Eye (tissue), 1 donor: ENCODE results near the gene CCDC12.
A peak's percentile ranks its signal among the peaks of the same experiment; 100 is the strongest.
"Not testable (repeated sequence)": the region's sequence is repeated elsewhere in the genome, so short reads cannot be mapped to it uniquely, and the experiment has no call there.

Experiments
- DNase-seq: peaks from one replicate; pipeline ENCODE4 v3.0.0-alpha.2; 2015

CCDC12 gene

DNA sequence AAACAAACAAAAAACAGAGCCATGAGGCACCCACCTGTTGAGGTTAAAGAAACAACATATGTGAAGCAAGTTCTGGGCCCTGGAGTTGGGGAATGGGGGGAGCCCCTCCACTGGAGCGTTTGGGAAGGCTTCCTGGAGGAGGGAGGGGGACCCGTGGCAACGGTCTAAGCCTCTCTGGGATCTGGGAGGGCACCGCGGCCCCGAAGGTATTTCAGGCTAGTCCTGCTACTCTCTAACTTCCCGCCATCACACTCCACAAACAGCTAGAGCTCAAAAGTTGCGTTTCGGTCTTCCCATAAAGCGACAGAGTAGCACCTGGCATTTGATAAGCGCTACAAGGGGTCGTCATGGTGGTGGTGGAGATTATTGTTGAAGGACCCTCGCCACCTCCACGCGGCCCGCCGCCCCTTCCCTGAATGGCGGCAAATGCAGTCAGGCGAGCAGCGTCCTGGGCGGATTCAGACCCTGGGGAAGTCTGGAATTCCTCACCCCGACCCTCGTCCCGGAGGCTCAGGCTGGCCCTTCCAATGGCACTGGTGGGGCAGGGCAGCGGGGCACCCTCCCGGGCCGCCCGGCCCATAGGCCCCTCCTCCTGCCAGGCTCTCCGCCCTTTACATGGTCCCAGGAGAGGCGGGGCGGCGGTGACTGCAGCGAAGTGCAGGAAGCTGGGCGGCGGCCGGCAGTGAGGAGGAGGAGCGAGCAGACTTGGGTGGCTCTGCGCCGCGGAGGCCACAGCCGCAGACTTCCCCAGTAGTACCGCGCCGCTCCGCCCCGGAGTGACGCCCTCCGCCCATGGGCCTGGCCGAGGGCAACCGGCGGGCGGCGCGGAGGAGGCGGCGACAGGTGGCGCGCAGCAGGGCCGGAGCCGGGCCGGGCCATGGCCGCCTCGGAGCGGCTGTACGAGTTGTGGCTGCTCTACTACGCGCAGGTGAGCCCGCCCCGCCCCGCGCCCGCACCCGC lies 2.7 kb upstream of the CCDC12 start, which contains the start of gene NBEAL2:
TSS of gene NBEAL2 (plus strand) at position 682 of the 960 bp plus-strand sequence. CDS start at position 878, 196 bp downstream.
- peak; percentile 93 for DNase-seq

DNA sequence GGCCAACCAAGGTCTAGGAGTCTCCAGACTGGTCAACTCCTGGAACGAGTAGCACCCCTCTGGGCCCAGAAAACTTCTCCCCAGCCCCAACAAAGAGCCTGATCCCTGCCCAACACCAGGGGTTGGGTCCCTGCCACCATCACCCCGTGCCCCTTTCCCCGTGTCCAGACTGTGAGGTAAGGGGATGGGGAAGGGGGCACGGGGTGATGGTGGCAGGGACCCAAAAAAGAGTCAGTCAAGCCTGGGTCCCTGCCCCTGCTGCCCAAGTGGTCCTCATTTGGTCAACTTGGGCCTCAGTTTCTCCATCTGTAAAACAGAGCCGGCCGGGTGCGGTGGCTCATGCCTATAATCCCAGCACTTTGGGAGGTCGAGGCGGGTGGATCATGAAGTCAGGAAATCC lies 1.8 kb upstream of the CCDC12 start:
- no peak for DNase-seq

DNA sequence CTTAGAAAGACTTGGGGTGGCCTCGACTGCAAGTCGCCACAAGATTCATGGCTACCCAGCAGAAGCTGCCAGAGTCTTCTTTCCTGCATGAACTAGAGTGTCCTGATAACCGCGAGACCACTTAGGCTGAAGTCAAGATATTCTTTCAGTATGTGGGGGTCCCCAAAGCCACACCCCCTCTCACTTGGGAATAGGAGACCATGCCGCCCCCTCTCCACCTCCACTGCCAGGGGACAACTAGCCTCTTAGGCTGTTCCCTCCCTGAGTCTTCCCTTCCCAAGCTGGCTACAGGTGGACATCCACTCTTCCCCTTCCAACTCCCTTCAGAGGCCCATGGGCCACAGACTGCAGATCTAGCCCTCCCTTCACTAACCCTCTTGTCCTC lies 1.3 kb upstream of the CCDC12 start:
- no peak for DNase-seq

DNA sequence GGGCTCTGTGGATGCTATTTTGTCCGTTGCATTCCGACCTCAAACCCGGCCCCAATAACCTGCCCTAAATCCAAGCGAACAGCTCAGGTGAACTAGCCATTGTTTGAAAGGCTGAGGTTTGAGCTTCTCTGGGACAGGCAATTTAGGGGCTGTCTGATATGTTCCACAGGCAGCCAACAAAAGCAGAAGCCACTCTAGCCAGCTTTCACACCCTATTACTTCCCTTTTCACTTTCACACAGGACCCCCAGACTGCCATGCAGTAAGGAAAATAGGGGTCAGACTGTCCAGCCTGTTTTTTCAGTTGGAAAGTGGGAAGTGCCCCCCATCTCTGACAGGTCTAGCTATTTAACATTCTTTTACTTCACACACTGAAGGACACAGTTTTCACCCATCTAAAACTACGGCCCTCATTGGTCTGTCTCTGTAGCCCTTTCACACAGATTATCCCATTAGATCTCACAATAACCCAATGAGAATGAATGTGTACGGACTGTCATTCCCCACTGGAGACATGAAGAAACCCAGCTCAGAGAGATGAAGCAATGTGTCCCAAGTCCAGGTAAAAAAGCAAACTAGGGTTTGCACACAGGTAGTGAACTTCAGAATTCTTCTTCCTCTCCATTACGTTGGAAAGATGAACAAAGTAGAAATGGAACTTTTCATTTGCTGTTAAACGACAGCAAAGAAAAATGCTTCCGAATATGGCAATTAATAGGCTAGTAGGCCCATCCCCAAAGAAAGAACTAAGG lies 1.9 kb downstream of the CCDC12 start:
- DNase-seq: no peak

DNA sequence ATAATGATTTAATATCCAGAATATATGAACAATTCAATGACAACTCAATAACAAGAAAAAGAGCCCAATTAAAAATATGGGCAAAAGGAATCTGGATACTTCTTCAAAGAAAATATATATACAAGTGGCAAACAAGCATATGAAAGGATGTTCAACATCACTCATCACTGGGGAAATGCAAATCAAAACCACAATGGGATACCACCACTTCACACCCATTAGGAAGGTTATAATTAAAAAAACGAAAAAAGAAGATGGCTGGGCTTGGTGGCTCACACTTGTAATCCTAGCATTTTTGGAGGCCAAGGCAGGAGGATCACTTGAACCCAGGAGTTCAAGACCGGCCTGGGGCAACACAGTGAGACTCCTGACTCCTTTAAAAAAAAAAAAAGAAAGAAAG lies 4.1 kb downstream of the CCDC12 start:
- no peak for DNase-seq

DNA sequence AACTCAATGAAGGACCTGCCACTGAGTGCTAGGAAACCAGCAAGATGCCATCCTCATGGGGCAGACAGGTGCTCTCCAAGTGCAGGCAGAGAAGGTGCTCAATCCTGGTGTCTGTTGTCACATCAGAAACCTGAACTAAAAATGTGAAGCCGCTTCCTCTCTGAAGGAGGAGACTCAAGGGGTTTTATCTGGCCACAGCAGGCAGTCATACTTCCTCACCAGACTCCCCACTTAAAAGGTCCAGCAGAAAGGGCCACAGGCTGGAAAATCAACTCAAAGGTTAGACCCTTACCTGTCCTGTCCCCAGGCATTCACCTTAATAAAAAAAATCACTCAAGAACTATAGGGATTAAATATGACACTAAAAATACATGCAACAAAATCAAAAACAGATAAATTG lies 4.8 kb downstream of the CCDC12 start:
- DNase-seq: no peak

DNA sequence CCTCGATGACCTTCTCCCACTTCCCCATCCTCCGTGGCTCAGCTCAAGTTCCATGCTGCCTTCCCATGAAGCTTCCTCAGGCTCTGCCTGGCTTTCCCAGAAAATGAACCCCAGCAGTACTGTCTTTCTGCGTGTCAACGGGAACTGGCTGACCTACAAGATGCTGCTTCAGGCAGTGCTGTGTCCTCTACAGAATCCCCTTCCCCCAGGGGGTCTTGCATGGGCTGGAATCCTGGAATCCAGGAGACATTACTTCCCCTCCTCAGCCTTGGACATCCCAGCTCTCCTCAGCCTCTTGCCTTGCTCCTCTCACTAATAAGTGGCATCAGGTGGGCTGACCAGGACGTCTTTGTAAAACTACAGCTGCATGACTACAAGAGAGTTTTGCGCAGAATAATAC lies 5.4 kb downstream of the CCDC12 start:
- DNase-seq: no peak

DNA sequence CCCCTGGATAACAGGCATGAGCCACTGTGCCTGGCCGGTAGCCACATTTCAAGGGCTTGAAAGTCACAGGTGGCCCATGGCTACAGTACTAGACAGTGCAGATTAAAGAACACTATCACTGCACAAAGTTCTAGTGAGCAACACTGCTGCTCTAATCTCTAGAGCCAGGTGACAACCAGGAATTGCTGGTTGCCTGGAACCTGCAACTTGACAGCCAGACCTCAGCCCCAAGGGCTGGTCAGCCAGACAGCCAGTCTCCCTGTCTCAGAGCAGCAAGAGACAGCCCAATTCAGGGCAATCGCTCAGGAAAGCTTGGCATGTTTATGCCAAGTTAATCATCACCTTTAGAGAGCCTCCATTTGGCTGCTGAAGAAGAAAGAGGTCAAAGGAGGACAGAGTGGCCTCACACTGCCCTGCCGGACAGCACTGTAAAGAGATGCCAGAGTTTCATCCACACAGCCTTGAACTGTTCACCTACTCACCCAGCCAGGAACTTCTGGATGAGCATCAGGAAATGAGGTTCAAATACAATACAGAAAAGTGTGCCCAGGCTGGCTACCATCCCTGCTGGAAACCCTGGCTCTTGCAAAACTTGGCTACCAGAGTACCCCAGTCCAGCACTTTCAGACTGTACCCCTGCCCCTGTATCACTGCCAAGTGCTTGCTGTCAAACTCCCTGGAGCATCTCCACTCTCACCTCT lies 6.0 kb downstream of the CCDC12 start:
- no peak for DNase-seq

DNA sequence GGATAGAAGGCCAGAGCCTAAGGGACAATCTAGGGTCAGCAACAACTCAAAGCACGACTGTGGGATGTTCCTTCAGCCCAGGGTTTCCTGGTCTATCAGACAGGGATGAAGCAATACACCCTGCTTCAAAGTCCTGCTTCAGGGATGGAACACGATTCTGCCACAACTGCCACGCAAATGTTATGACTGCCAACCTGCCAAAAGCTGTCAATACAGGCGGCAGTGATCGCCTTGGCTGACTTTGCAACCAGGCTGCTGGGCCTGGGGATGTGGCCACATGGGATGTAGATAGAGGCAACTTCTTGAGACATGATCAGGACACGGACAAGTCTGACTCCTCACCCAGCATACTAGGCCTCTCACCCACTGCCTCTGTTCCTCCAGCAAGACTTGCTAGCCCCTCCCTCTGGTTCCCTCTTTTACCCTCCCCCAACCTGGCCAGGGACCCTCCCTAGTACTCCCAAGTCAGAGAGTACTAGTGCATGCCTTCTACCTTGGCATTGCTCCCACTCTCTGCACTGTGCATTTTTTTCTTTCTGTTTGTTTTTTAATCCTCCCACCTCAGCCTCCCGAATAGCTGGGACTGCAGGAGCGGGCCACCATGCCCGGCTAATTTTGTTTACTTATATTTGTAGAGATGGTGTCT lies 7.6 kb downstream of the CCDC12 start:
- DNase-seq: no peak

DNA sequence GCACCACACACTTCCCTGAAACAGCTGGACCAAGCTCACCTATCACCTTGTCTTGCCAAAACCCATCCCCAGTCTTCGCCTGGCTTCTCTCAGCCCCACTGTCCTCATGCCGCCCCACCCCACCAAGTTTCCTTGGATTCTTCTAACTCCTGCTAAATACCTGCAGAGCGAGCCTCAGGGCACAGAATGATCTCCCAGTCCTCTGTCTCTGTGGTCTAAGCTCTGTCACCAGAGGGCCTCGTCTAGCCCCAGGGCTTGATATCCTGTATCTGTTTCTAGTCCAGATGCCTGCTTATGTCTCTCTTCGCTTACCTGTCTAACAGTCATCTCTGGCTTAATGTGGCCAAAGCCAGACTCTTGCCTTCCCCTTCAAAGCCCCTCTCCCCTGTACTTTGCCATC lies 9.7 kb downstream of the CCDC12 start:
- no peak for DNase-seq

DNA sequence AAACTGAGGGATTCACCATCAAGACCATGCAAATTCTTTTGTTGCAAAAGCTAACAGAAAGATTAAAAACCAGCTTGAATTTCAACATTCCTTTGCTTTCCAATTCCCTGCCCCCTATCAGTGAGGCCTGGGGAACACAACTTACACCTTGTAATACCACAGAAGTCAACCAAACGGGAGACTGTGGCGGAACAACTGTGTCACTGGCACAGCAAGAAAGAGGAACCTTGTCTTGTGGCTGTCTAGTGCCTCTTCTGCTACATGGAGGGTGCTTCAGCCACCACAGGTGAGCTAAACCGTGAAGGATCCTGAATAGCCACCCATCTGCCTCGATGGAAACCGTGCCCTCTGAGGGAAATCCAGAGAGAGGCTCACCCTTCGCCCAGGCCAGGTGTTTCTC lies 11.4 kb downstream of the CCDC12 start:
- no peak for DNase-seq

DNA sequence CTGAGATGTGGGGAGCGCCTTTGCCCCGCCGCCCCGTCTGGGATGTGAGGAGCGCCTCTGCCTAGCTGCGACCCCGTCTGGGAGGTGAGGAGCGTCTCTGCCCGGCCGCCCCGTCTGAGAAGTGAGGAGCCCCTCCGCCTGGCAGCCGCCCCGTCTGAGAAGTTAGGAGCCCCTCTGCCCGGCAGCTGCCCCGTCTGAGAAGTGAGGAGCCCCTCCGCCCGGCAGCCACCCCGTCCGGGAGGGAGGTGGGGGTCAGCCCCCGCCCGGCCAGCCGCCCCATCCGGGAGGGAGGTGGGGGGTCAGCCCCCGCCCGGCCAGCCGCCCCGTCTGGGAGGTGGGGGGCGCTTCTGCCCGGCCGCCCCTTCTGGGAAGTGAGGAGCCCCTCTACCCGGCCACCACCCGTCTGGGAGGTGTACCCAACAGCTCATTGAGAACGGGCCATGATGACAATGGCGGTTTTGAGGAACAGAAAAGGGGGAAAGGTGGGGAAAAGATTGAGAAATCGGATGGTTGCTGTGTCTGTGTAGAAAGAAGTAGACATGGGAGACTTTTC lies 12.4 kb downstream of the CCDC12 start:
- DNase-seq: not testable (repeated sequence)

DNA sequence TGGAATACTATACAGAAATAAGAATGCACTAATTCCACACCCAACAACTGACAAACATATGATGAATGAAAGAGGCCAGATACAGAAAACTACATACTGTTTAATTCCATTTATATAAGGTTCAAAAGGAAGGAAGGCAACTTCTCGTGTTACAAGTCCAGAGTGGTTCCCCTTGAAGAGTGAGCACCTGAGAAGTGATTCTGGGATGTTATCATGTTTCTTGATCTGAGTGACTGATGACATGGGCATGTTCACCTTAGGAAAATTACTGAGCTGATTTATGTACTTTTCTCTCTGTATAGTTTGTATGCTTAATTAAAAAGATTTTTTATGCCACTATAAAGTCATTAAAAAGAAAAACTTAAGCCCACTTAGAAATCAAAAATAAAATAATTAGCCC lies 13.6 kb downstream of the CCDC12 start:
- no peak for DNase-seq

DNA sequence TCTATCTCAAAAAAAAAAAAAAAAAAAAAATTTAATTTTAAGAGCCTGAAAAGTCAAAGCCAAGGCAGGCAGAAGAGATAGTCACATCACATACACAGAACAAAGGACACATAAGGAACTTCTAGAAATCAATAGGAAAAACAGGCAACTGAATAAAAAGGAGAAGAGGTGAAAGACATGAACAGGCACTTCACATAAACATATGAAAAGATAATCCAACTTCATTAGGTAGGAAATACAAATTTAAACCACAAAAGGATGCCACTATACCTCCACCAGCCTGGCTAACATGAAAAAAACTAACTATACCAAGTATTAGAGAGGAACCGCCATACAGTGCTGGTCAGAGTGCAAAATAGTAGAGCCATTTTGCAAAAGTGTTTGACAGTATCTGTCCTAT lies 14.1 kb downstream of the CCDC12 start:
- DNase-seq: no peak

DNA sequence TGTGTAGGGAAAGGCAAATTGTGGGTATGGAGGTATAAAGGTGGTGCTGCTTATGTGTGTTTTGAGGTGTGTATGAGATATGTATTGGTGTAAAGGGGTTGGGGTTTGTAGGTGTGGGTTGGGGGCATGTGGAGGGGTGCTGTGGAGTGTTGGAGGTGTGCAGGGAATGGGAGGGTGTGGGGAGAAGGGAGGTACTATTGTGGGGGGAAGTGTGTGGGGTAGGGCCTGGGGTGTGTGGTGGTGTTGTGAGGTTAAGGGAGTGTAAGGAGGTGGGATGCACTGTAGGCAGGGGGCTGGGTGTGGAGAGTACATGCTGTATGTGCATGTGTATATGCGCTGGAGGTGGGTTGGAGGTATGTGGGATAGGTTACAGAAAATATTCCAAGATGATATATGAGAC lies 15.7 kb downstream of the CCDC12 start:
- no peak for DNase-seq

DNA sequence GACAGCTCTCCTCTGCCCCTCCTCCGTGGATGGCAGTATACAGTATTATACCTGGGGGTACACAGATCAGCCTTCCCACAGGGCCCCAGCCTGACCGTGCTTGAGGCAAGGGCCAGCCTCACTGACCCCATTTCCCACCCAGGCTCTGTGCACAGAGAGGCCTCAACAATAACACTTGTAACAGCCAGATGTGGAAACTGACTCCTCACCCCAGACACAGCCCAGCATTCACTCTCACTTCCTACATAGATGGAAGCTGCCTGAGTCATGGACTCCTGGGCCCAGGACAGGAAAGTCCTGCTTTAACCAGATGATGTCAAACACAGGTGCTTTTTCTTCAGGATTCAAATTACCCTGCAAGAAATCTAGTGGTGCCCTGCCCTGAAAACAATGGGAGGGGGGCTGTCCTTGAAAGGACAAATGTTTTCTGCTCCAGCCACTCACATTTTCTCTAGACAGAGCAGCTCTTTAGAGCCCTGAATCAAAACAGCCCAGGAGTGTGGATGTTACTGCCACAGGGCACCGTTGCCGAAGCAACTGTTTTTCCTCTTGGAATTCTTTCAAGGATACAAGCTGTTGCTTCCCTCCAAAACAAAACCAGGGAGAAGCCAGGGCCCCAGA lies 16.4 kb downstream of the CCDC12 start:
- no peak for DNase-seq

DNA sequence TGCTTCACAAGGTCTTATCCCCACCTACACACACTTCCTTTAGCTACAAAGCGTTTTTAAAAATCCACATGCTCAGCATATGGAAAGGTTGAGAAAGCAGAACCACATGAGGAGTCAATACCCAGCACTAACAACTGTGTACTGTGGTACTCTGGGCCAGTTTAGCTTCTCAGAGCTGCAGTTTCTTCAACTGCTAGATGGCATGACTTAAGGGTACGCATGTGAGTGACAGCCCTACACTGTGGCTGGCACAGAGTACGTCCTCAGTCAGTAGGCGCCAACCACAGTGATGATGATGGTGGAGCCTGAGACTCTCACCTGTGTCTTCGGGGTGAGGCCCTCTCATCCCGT lies 17.4 kb downstream of the CCDC12 start:
- DNase-seq: no peak

DNA sequence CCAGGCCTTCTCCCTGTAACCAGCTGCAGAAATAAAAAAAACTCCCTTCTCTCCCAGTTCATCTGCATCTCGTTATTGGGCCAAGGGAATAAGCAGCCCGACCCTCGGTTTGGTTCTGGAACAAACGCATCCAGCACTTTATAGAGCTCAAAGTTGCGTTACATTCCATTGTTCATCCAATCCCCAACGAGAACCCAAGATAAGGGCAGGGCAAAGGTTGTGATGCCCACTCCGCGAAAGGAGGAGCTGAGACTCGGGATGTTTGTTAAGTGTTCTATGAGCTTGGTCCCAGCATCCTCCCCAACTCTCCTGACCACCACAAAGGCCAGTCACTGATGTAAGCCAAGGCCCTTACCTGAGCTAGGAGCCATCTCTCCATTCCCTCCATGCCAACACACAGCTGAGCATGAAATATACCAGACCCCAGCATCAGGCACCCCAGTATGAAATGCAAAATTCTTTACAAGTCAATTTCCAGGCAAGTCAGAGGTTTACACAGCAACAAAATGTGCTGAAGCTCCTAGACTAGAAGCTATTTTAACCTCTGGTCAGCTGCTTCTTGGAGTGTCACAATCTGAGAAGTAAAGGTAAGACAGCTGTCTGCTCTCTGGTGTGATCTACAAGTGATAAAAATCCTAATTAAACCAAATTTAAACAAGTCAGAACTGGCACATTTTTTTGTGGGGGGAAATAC lies 17.9 kb downstream of the CCDC12 start:
- no peak for DNase-seq

DNA sequence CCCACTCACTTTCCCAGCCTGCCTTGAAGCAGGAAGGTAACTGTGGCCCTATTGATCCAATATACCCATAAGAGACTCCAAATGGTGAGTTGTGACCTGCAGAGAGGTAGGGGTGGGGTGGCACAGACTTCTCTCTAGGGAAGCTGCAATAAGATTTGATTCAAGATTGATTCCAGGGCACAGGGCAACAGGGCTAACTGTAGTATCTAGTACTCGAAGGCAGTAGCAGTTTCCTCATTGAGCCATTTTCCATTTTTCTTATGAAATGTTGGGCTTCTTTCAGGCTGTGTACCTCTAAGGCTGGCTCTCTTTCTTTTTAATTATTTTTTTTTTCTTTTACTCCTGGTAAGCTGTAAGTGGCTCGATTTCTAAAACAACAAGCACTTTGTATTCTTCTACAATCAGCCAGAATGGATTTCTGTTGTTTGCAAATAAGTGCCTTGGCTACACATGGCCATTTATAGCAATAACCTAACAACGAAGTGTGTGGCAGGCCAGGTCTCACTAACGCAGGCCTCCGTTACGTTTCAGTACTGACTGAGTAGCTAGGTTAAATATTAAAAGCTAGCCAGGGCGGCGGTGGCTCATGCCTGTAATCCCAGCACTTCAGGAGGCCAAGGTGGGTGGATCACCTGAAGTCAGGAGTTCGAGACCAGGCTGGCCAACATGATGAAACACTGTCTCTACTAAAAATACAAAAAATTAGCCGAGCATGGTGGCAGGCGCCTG lies 19.3 kb downstream of the CCDC12 start:
- DNase-seq: no peak

DNA sequence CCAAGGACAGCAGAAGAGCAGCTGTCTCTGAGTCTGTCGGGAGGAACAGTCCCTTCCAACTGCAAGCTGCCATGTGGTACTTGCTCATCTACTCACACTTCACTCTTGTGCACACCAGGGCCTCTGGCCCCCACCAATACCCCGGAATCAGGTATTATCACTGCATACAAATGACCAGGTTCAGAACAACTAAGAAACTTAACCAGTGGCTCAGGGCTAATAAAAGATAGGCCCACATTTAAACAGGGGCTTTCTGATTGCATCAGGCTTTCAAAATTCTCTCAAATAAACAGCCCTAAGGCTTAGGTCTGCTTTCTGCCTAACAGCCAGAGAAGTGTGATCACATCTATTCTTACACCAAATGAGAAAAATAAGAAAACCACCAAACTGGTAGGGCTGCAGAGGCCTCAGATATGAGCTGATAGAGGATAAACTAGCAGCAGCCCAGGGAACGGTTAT lies 20.7 kb downstream of the CCDC12 start:
- no peak for DNase-seq

DNA sequence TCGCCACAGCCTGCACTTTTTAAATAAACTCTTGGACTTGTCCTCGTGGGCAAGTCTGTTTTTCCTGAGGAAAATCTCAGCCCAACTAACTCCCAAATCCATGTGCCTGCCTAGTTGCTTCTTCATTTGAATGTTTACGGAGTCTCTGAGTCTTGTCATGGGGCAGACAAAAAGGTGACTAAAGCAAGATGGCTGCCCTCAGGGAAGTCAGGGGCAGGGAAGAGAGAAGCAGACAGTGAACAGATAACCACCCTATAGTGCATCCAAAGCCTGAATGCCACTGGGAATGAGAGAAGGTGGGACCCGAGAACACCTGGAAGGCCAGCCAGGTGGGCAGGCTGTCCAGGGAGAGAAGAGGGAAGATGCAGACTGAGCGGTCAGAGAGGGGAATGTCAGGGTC lies 21.4 kb downstream of the CCDC12 start:
- no peak for DNase-seq
